GM12892 (cell line): Measurements from ENCODE around the gene GULP1.

Experiments used
- POLR2A ChIP-seq: IDR thresholded peaks from 2 replicates; pipeline ENCODE4 v1.6.1; 2011; ENCODE audit warnings: low read depth, low read length, control low read depth
- POLR2AphosphoS5 ChIP-seq: IDR thresholded peaks from 2 replicates; pipeline ENCODE4 v1.6.1; 2011; ENCODE audit warnings: low read depth, low read length, control low read depth
- TAF1 ChIP-seq: IDR thresholded peaks from 2 replicates; pipeline ENCODE4 v1.6.1; 2011; ENCODE audit warnings: low read depth, mild to moderate bottlenecking, control low read depth, low read length, borderline replicate concordance

DNA sequence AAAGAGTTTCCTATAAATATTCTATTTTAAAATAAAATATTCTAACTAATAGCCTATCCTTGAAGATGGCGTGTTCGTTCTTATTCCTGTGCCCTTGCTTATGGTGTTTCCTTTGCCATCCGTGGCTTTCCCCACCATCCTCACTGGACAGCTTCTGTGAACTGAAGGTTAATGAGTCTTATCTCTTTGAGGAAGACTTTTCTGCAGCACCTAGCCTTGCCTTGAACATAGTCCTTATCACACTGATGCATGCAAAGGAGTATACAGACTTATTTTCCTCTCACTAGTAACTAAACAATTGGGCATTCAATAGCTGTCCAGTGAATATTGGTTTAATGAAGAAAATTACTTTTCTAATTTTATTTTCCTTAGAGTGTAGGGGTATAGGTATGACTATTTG is 88.1 kb downstream of the GULP1 start:
- TF ChIP-seq POLR2A (no peak), POLR2AphosphoS5 (no peak), TAF1 (no peak)
